Esophagus squamous epithelium (tissue), 5 donors: ENCODE results near the gene GPSM1. TPM values are rescaled to one million over a fixed set of nuclear protein-coding genes. Genes with fewer than 3 reads are reported as not detected.
"Not testable (repeated sequence)": the region's sequence is repeated elsewhere in the genome, so short reads cannot be mapped to it uniquely, and the experiment has no call there.

Experiments used
- DNase-seq: peaks from one replicate; lab custom pipeline; 2025; lab: John Stamatoyannopoulos, UW
- H3K27ac ChIP-seq, 4 donors: fragments of 200-600 bp; sonication (generic); one replicate each; pipeline ENCODE4 v1.5.1; 2016 to 2019; ENCODE audit warnings: mild to moderate bottlenecking in 1 of 4
- H3K27me3 ChIP-seq, 4 donors: fragments of 200-600 bp; sonication (generic); 1 replicate in 3 of 4; 2 replicates in 1 of 4; pipeline versions ENCODE4 v1.5.1 to v1.6.0; 2017 to 2021; ENCODE audit warnings: antibody characterized with exemption in 1 of 4
- H3K36me3 ChIP-seq, 3 donors: fragments of 200-600 bp; sonication (generic); one replicate each; pipeline ENCODE4 v1.5.1; 2016 to 2019
- H3K4me1 ChIP-seq, 3 donors: fragments of 200-600 bp; sonication (generic); one replicate each; pipeline ENCODE4 v1.5.1; 2017 to 2019
- H3K4me3 ChIP-seq, 4 donors: fragments of 200-600 bp; sonication (generic); 1 replicate in 3 of 4; 2 replicates in 1 of 4; pipeline ENCODE4 v1.5.1; 2016 to 2019; ENCODE audit warnings: mild to moderate bottlenecking in 2 of 4, moderate library complexity in 1 of 4
- H3K9me3 ChIP-seq, 3 donors: fragments of 200-600 bp; sonication (generic); one replicate each; pipeline ENCODE4 v1.5.1; 2016 to 2019
- CTCF ChIP-seq, 6 experiments: fragments of 450-650 bp in 4 of 6; fragments of 200-600 bp in 2 of 6; sonication (generic) in 2 of 6; IDR thresholded peaks; one replicate each; pipeline ENCODE4 v1.5.1; 2016 to 2019; ENCODE audit warnings: antibody characterized with exemption in 6 of 6, mild to moderate bottlenecking in 4 of 6, moderate library complexity in 4 of 6
- POLR2A ChIP-seq, 4 donors: fragments of 450-650 bp; IDR thresholded peaks; one replicate each; pipeline ENCODE4 v1.6.1; 2017; ENCODE audit warnings: antibody characterized with exemption in 4 of 4, mild to moderate bottlenecking in 4 of 4, moderate library complexity in 3 of 4
- WGBS, 2 donors: methylation state at CpG; one replicate each; pipeline ENCODE4 v1.1.5; 2018; 5-methylcytosine and 5-hydroxymethylcytosine counted together
- intact Hi-C: fragments of 100-400 bp; cut with DNase I; formaldehyde crosslinking; loops from one replicate; pipeline ENCODE4 v1.15.0; 2022
- total RNA-seq, 4 donors: library from RNA; depleted of rRNA; stranded (reverse); fragments of >200 nt; gene quantifications; one replicate each; pipeline ENCODE4 v1.1.0, GENCODE V29; 2016
- donor health status: DM: yes; HTN: yes; CAD: no.

The GPSM1 gene
- total RNA-seq, 4 donors from 2014 or later: 0.72 to 8.2 (median 1.9) TPM

DNA sequence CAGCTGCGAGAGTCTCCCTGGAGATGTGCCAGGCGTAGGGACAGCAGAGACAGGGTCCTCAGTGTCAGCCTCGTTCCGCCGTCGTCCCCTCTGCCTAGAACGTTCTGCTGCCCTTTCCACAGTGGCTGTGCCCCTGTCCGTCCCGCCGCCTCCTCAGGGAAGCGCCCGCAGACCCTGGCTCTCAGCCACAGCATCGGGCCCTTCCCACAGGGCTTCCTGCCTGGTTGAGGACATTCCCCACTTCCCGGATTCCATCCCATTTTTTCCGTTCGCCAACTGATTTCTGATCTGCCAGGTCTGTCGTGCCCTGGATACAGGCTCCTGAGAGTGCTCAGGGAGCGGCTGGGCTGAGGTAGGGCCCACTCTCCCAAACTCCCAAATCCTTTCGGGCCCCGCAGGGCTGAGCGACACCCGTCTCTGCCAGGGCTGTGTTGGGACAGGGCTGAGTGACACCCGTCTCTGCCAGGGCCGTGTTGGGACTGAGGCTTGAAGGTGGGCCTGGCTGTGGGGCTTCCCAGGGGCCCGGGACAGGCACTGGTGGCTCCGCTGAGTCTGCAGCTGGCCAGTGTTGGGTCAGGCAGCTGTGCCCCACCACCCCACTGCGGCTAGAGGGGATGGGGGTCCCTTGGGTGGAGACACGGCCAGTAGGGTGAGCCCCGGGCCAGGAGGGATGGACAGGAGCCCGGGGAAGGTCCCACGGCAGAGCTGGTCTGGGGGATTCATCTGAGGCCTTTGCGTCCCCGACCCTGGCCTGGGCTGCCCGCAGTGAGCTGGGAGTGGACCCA is 20.3 kb downstream of the GPSM1 start:
- Histone ChIP-seq H3K27me3 (peaks cover 0 to 19% (median 0%) of the 10 kb centered on the region in 4 donors), H3K36me3 (peaks cover 0 to 19% (median 0%) of the 10 kb centered on the region in 3 donors), H3K9me3 (no peaks in the 10 kb centered on the region), H3K4me1 (peaks cover 14 to 33% (median 21%) of the 10 kb centered on the region in 3 donors), H3K27ac (no peak overlapping the region), H3K4me3 (no peak overlapping the region)
- DNase-seq: no peak
- 57 to 71% methylated on average over 15 to 22 of the region's 34 CpGs for WGBS, 2 donors
- TF ChIP-seq CTCF (IDR thresholded peaks at IDR 0.05): no peak
- TF ChIP-seq POLR2A (IDR thresholded peaks at IDR 0.05): no peak
- intact Hi-C loops: no loop called here

DNA sequence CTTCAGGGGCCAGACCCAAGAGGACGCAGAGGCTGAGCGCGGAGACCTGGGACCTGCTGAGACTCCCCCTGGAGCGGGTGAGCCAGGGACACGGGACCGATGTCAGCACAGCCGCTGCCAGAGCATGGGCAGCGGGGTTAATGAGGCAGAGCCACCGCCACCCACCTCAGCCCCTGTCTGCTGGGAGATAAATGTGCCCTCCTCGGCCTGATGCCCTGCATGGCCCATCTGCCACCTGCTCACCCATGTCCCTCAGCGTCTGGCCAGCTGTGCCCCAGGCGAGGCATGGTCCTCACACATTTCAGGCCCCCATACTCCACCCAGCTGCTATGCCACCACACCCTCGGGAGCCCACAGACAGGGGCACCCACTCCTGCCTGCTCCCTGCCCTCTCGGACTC is 21.4 kb downstream of the GPSM1 start:
- WGBS, 2 donors: 64% methylated on average over 4 of the region's 14 CpGs; no CpG with 5 or more reads in 1 of the 2 donors
- DNase-seq: no peak
- peaks cover 0 to 13% (median 0%) of the 10 kb centered on the region in 4 donors for H3K27me3 ChIP-seq
- H3K4me1 ChIP-seq: peaks cover 9 to 32% (median 14%) of the 10 kb centered on the region in 3 donors
- no peak for TF ChIP-seq POLR2A (IDR thresholded peaks at IDR 0.05)
- no peak for TF ChIP-seq CTCF (IDR thresholded peaks at IDR 0.05)
- H3K27ac ChIP-seq: no peak overlapping the region
- intact Hi-C loops: no loop called here
- H3K9me3 ChIP-seq: no peaks in the 10 kb centered on the region
- no peak overlapping the region for H3K4me3 ChIP-seq
- H3K36me3 ChIP-seq: peaks cover 0 to 19% (median 0%) of the 10 kb centered on the region in 3 donors

- peaks cover 9 to 36% (median 15%) of the 10 kb centered on the region in 3 donors for H3K4me1 ChIP-seq
- peaks cover 0 to 19% (median 0%) of the 10 kb centered on the region in 3 donors for H3K36me3 ChIP-seq
- TF ChIP-seq CTCF (IDR thresholded peaks at IDR 0.05) (no peak), POLR2A (IDR thresholded peaks at IDR 0.05) (no peak)
- peaks cover 0 to 13% (median 0%) of the 10 kb centered on the region in 4 donors for H3K27me3 ChIP-seq
- no peak overlapping the region for H3K27ac ChIP-seq
- no peak overlapping the region for H3K4me3 ChIP-seq
- intact Hi-C loops: no loop called here
- DNase-seq: no peak
- no peaks in the 10 kb centered on the region for H3K9me3 ChIP-seq
- 75 to 90% methylated on average over 4 to 9 of the region's 24 CpGs for WGBS, 2 donors
Measured at GRCh38 chr9:136349546-136349945, 22.2 kb downstream of the GPSM1 start.

GRCh38 chr9:136351252-136351800 is 24.0 kb downstream of the GPSM1 start:
- 100% methylated on average over 2 of the region's 11 CpGs; no CpG with 5 or more reads in 1 of the 2 donors for WGBS, 2 donors
- no peaks in the 10 kb centered on the region for H3K9me3 ChIP-seq
- H3K27me3 ChIP-seq: peaks cover 0 to 2% (median 0%) of the 10 kb centered on the region in 4 donors
- H3K4me3 ChIP-seq: peak overlapping the region in 2 of 4 donors; percentile 18 to 34
- intact Hi-C loops: no loop called here
- H3K36me3 ChIP-seq: peaks cover 0 to 19% (median 0%) of the 10 kb centered on the region in 3 donors
- peaks cover under 1 to 28% (median 3%) of the 10 kb centered on the region in 3 donors for H3K4me1 ChIP-seq
- no peak overlapping the region for H3K27ac ChIP-seq
- TF ChIP-seq POLR2A (IDR thresholded peaks at IDR 0.05): no peak
- TF ChIP-seq CTCF (IDR thresholded peaks at IDR 0.05): no peak
- DNase-seq: no peak

DNA sequence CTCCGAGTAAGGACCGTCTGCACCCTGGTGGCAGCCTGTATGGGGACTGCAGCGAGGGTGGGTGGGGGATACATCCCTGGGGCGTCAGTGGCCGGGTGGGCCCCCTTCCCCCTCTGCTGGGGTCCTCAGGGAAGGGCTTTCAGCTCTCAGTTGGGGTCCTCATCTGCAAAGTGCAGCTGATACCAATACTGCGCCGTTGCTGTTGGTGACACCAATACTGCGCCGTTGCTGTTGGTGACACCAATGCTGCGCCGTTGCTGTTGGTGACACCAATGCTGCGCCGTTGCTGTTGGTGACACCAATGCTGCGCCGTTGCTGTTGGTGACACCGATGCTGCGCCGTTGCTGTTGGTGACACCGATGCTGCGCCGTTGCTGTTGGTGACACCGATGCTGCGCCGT is 24.5 kb downstream of the GPSM1 start:
- DNase-seq, intact Hi-C loops, H3K27ac ChIP-seq, H3K9me3 ChIP-seq, H3K27me3 ChIP-seq: not testable (repeated sequence)
- peak overlapping the region in 2 of 4 donors; percentile 18 to 34 for H3K4me3 ChIP-seq
- peaks cover 0 to 23% (median 3%) of the 10 kb centered on the region in 3 donors for H3K4me1 ChIP-seq
- peaks cover 0 to 23% (median 0%) of the 10 kb centered on the region in 3 donors for H3K36me3 ChIP-seq
- WGBS, 2 donors: 91% methylated on average over 10 of the region's 24 CpGs; no CpG with 5 or more reads in 1 of the 2 donors
